ENCODE results near the gene SFXN1.
"Not testable (repeated sequence)": the region's sequence is repeated elsewhere in the genome, so short reads cannot be mapped to it uniquely, and the experiment has no call there.

SFXN1 gene

DNA sequence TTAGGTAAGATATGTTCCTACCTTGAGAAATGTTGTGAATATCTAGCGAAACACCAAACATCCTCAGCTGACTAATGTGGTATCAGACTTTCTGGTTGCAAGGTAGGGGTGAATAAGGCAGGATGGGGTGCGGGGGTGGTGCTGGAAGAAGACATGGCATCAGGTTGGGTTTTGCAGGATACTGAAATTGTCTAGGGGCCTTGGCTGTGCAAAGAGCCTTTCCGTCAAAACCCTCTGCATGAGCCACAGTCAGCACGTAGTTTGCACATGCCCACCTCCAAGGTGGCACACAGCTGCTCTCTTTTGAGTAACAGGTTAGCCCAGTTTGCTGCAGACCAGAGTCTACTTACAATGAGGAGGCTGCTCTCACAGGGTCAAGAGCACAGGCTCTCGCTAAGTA, 42.0 kb downstream of the SFXN1 start:
- H3K4me3 ChIP-seq (ENCODE audit: extremely low read depth, insufficient read depth, low read length, poor library complexity, severe bottlenecking) = no peak overlapping the region
- 100% methylated on average over 2 to 4 of the region's 5 CpGs for WGBS, 2 experiments (ENCODE audit: insufficient coverage in 2 of 2)
- H3K36me3 ChIP-seq (ENCODE audit: control insufficient read depth, insufficient read depth, low read length) = peaks cover 86% of the 10 kb centered on the region
- no peaks in the 10 kb centered on the region for H3K9me3 ChIP-seq (ENCODE audit: control insufficient read depth, low read length)
- peaks cover 18% of the 10 kb centered on the region for H3K4me1 ChIP-seq (ENCODE audit: control insufficient read depth, insufficient read depth, low read length, poor library complexity, severe bottlenecking)
- H3K27ac ChIP-seq (ENCODE audit: low read depth, low read length, severe bottlenecking) = no peak overlapping the region

DNA sequence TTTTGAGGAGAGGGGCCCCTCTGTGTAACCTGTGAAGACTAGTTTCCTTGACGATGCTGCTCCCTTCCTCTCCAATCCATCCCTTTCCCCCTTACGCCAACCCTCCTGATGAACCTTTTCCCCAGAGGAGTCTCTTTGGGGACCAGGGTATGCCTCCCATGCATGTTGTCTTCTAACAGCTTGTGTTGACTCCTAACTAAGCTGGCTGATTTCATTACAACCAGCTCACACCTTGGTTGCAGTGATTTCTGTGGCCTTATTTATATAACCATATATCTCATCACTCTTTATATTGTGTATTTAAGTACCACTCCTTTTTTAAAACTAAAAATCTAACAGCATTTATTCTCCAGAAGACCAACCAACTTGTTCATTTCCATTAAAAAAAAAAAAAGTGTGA, 42.5 kb downstream of the SFXN1 start:
- Histone ChIP-seq H3K4me3 (ENCODE audit: extremely low read depth, insufficient read depth, low read length, poor library complexity, severe bottlenecking) (no peak overlapping the region), H3K27ac (ENCODE audit: low read depth, low read length, severe bottlenecking) (no peak overlapping the region), H3K9me3 (ENCODE audit: control insufficient read depth, low read length) (no peaks in the 10 kb centered on the region), H3K36me3 (ENCODE audit: control insufficient read depth, insufficient read depth, low read length) (peaks cover 85% of the 10 kb centered on the region), H3K4me1 (ENCODE audit: control insufficient read depth, insufficient read depth, low read length, poor library complexity, severe bottlenecking) (peaks cover 18% of the 10 kb centered on the region)
- WGBS, 2 experiments (ENCODE audit: insufficient coverage in 2 of 2) = 100% methylated on average over 2 of the region's 2 CpGs

DNA sequence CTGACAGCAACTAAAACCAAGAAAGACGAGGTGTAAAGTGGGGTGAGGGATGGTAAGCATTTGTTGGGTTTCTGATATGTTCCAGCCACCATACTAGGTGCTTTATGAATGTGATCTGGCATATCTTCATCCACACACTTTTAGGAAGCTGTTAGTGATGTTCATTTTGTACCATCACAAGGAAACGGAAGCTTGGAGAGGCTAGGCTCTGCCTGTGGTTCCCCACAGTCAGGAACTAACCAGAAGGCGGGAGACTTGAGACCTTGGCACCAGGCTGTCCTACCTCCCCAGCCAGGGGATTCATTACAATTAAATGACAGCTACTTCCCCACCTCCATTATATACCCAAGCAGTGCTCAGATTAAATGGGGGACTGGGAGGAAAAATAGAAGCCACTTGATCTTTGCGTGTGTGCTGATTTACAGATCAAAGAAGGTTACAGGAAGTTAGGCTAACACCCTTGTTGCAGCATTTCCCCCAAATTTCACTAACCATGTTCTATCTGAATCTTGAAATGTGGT, 43.0 kb downstream of the SFXN1 start:
- Histone ChIP-seq H3K9me3 (ENCODE audit: control insufficient read depth, low read length) (no peaks in the 10 kb centered on the region), H3K27ac (ENCODE audit: low read depth, low read length, severe bottlenecking) (no peak overlapping the region), H3K4me1 (ENCODE audit: control insufficient read depth, insufficient read depth, low read length, poor library complexity, severe bottlenecking) (peaks cover 18% of the 10 kb centered on the region), H3K4me3 (ENCODE audit: extremely low read depth, insufficient read depth, low read length, poor library complexity, severe bottlenecking) (no peak overlapping the region), H3K36me3 (ENCODE audit: control insufficient read depth, insufficient read depth, low read length) (peaks cover 85% of the 10 kb centered on the region)
- WGBS, 2 experiments (ENCODE audit: insufficient coverage in 2 of 2) = 100% methylated on average over 1 of the region's 4 CpGs; no CpG with 5 or more reads in 1 of the 2 experiments

DNA sequence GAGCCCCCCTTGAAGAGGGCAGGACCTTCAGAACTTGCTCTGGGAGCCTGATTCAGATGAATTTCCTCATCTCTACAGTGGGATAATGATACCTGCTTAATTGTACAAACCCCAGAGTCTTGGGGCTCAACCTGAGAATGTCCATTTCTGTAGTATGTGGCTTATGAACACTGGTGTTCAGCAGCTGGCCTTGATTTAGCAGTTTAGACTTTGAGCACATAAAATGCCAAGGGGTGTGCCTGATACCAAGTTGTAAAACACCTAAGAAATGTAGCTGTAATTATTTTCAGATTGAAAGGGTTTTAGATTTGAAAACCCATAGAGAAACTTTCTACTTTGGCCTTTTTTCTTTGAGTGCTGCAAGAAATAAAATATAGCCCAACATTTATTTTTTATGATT, 44.9 kb downstream of the SFXN1 start:
- H3K9me3 ChIP-seq (ENCODE audit: control insufficient read depth, low read length) = no peaks in the 10 kb centered on the region
- no peak overlapping the region for H3K4me3 ChIP-seq (ENCODE audit: extremely low read depth, insufficient read depth, low read length, poor library complexity, severe bottlenecking)
- H3K27ac ChIP-seq (ENCODE audit: low read depth, low read length, severe bottlenecking) = no peak overlapping the region
- peaks cover 3% of the 10 kb centered on the region for H3K4me1 ChIP-seq (ENCODE audit: control insufficient read depth, insufficient read depth, low read length, poor library complexity, severe bottlenecking)
- peaks cover 84% of the 10 kb centered on the region for H3K36me3 ChIP-seq (ENCODE audit: control insufficient read depth, insufficient read depth, low read length)

DNA sequence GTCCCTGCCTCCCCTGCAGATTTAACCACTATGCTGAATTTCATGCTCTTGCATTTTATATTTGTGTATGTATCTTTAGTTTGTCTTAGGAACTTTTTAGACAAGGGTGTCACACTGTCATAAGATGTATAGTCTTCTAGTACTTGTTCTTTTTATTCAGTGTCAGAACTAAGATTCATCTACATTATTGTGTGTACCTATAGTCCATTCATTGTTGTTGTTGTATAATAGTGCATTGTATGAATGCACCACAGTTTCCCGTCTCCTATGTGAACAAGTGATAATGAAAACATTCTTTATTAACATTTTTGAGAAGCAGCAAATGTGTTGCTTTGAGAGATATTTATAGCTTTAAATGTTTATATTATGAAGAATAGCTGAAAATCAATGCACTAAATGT, 45.9 kb downstream of the SFXN1 start:
- Histone ChIP-seq H3K9me3 (ENCODE audit: control insufficient read depth, low read length) (no peaks in the 10 kb centered on the region), H3K4me1 (ENCODE audit: control insufficient read depth, insufficient read depth, low read length, poor library complexity, severe bottlenecking) (no peaks in the 10 kb centered on the region), H3K36me3 (ENCODE audit: control insufficient read depth, insufficient read depth, low read length) (peaks cover 84% of the 10 kb centered on the region), H3K4me3 (ENCODE audit: extremely low read depth, insufficient read depth, low read length, poor library complexity, severe bottlenecking) (no peak overlapping the region), H3K27ac (ENCODE audit: low read depth, low read length, severe bottlenecking) (no peak overlapping the region)
- no CpG with 5 or more reads among the region's 1 CpG for WGBS, 2 experiments (ENCODE audit: insufficient coverage in 2 of 2)

DNA sequence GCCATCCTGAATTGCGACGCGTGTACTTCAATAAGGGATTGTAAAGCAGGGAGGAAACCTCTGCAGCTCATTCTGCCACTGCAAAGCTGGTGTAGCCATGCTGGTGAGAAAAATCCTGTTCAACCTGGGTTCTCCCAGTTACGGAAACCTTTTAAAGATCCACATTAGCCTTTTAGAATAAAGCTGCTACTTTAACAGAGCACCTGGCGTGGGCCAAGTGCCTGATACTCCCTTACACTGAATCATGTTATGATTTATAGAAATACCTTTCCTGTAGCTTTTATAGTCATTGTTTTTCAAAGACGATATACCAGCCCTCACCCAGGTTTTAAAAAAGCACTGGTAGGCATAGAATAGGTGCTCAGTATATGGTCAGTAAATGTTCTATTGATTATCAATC, 48.3 kb downstream of the SFXN1 start:
- peaks cover 75% of the 10 kb centered on the region for H3K36me3 ChIP-seq (ENCODE audit: control insufficient read depth, insufficient read depth, low read length)
- H3K4me1 ChIP-seq (ENCODE audit: control insufficient read depth, insufficient read depth, low read length, poor library complexity, severe bottlenecking) = no peaks in the 10 kb centered on the region
- H3K27ac ChIP-seq (ENCODE audit: low read depth, low read length, severe bottlenecking) = no peak overlapping the region
- H3K9me3 ChIP-seq (ENCODE audit: control insufficient read depth, low read length) = no peaks in the 10 kb centered on the region
- 82 to 100% methylated on average over 3 to 4 of the region's 6 CpGs for WGBS, 2 experiments (ENCODE audit: insufficient coverage in 2 of 2)
- H3K4me3 ChIP-seq (ENCODE audit: extremely low read depth, insufficient read depth, low read length, poor library complexity, severe bottlenecking) = no peak overlapping the region

DNA sequence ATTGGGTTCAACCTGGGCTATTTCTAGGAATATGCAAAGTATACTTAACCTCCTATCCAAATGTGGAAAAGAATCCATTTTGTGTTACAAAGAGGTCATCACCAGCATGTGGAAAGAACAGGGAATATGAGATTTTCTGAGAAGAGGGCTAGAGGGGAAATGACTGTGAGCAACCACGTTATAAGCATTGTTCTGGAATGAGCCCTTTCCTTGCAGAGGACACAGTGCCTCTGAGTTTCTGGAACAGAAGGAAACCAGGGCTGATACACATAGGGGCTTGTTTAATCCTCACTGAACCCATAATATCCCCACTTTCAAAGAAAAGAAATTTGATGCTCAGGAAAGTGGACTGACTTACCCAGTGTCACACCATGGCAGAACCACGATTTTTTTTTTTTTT, 53.0 kb downstream of the SFXN1 start:
- H3K4me3 ChIP-seq (ENCODE audit: extremely low read depth, insufficient read depth, low read length, poor library complexity, severe bottlenecking) = no peak overlapping the region
- WGBS, 2 experiments (ENCODE audit: insufficient coverage in 2 of 2) = 86 to 100% methylated on average over 1 to 2 of the region's 2 CpGs
- no peak overlapping the region for H3K27ac ChIP-seq (ENCODE audit: low read depth, low read length, severe bottlenecking)
- peaks cover 8% of the 10 kb centered on the region for H3K4me1 ChIP-seq (ENCODE audit: control insufficient read depth, insufficient read depth, low read length, poor library complexity, severe bottlenecking)
- peaks cover 39% of the 10 kb centered on the region for H3K36me3 ChIP-seq (ENCODE audit: control insufficient read depth, insufficient read depth, low read length)
- no peaks in the 10 kb centered on the region for H3K9me3 ChIP-seq (ENCODE audit: control insufficient read depth, low read length)

DNA sequence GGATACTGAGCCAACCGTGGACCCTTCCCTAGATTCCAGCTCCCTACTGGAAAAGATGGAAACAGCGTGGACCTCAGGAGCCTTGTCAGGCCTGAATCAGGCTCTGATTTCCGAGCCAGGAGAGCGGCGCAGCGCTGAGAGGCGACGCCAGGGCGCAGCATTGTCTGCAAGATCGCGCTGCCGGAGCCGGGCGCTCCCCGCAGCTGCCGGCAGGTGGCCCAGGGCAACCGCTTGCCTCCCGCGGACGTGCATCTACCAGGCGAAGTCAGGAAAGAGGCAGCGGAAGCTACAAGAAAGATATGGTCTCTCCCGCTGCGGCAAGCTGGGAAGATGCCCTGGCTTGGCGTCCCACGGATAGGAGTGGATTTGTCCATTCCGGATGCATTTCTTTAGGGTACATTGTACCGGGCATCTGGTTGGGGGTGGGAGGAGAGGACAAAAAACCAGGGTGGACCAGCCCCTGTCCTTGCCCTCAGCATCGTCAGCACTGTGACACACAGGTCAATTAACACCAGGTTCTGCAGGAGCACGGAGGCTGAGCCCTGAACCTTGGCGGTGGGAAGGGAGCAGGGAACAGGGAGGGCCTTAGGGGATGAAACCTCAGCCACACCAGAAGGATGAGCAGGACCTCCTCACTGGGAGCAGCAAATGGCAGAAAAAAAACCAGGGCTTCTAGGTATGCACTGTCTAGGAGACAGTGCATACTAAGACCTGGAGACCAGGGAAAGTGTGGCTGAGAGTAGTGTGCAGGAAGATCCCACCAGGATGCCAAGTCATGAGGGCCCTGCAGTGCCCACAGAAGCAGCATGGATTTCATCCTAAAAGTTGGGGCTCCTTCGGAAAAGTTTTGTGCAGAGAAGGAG, 55.9 kb downstream of the SFXN1 start:
- H3K27ac ChIP-seq (ENCODE audit: low read depth, low read length, severe bottlenecking) = no peak overlapping the region
- H3K4me1 ChIP-seq (ENCODE audit: control insufficient read depth, insufficient read depth, low read length, poor library complexity, severe bottlenecking) = peaks cover 8% of the 10 kb centered on the region
- WGBS, 2 experiments (ENCODE audit: insufficient coverage in 2 of 2) = 7% methylated on average over 31 to 32 of the region's 32 CpGs
- H3K9me3 ChIP-seq (ENCODE audit: control insufficient read depth, low read length) = no peaks in the 10 kb centered on the region
- no peak overlapping the region for H3K4me3 ChIP-seq (ENCODE audit: extremely low read depth, insufficient read depth, low read length, poor library complexity, severe bottlenecking)
- H3K36me3 ChIP-seq (ENCODE audit: control insufficient read depth, insufficient read depth, low read length) = peaks cover 13% of the 10 kb centered on the region

DNA sequence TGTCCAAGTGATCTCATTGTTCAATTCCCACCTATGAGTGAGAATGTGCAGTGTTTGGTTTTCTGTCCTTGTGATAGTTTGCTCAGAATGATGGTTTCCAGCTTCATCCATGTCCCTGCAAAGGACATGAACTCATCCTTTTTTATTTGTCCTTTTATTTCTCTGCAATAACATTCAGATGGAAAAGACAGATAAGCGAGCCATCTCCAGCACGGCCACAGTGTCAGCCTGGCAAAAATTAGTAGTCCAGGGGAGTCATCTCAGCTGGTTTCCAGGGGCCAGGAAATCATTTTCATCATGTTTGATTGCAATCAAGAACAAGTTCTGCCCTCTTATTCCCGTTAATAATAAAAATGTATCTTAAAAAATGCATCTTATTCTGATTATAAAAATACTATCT, 57.0 kb downstream of the SFXN1 start:
- H3K36me3 ChIP-seq (ENCODE audit: control insufficient read depth, insufficient read depth, low read length); H3K9me3 ChIP-seq (ENCODE audit: control insufficient read depth, low read length); H3K4me3 ChIP-seq (ENCODE audit: extremely low read depth, insufficient read depth, low read length, poor library complexity, severe bottlenecking); H3K27ac ChIP-seq (ENCODE audit: low read depth, low read length, severe bottlenecking); H3K4me1 ChIP-seq (ENCODE audit: control insufficient read depth, insufficient read depth, low read length, poor library complexity, severe bottlenecking): not testable (repeated sequence)
- 60 to 96% methylated on average over 1 to 2 of the region's 3 CpGs for WGBS, 2 experiments (ENCODE audit: insufficient coverage in 2 of 2)

DNA sequence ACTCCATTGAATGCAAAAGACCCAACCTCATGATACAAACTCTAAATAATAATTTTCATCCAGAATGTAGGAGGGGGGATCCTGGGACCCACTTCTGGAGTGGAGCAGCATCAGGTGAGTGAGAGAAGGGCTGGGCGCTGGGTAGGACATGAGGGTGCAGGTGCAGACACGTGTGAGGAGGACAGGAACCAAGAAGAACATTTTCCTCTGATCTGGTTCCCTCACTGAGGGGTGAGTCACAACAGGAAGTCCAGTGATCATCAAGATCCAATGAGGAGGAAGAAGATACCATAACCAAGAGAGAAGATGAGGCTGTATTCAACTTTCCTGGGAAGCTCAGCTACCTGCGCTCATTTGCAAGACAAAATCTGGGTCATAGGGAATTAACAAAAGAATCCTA, 57.4 kb downstream of the SFXN1 start:
- H3K9me3 ChIP-seq (ENCODE audit: control insufficient read depth, low read length) = no peaks in the 10 kb centered on the region
- WGBS, 2 experiments (ENCODE audit: insufficient coverage in 2 of 2) = 85 to 87% methylated on average over 3 of the region's 3 CpGs
- peaks cover 8% of the 10 kb centered on the region for H3K4me1 ChIP-seq (ENCODE audit: control insufficient read depth, insufficient read depth, low read length, poor library complexity, severe bottlenecking)
- no peak overlapping the region for H3K4me3 ChIP-seq (ENCODE audit: extremely low read depth, insufficient read depth, low read length, poor library complexity, severe bottlenecking)
- H3K27ac ChIP-seq (ENCODE audit: low read depth, low read length, severe bottlenecking) = no peak overlapping the region
- H3K36me3 ChIP-seq (ENCODE audit: control insufficient read depth, insufficient read depth, low read length) = peaks cover 5% of the 10 kb centered on the region

DNA sequence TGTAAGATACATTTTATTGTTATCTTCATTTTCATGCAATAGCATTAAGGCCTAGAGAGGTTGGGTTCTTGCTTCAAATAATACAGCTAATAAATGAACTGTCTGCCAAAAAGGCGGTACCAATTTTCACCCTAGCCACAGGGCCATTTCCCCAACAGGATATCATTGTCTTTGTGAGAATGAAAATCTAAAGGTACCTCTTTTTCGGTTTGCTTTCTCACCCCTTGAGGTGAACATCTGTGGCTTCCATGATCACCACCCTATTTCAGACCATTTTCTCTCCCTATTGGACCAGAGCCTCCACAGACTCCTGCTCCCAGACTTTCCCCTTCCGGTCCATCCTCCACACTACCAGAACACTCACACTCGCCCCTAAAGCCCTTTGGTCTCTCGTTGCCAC, 60.2 kb downstream of the SFXN1 start:
- Histone ChIP-seq H3K27ac (ENCODE audit: low read depth, low read length, severe bottlenecking) (no peak overlapping the region), H3K9me3 (ENCODE audit: control insufficient read depth, low read length) (no peaks in the 10 kb centered on the region), H3K4me3 (ENCODE audit: extremely low read depth, insufficient read depth, low read length, poor library complexity, severe bottlenecking) (no peak overlapping the region), H3K36me3 (ENCODE audit: control insufficient read depth, insufficient read depth, low read length) (no peaks in the 10 kb centered on the region), H3K4me1 (ENCODE audit: control insufficient read depth, insufficient read depth, low read length, poor library complexity, severe bottlenecking) (peaks cover 8% of the 10 kb centered on the region)
- WGBS, 2 experiments (ENCODE audit: insufficient coverage in 2 of 2) = 82 to 85% methylated on average over 2 to 4 of the region's 5 CpGs
